Suprapubic skin (tissue), 4 donors: Measurements from ENCODE around the gene FGD5.

Source experiments
- EP300 ChIP-seq: sonication (generic); formaldehyde crosslinking; IDR thresholded peaks from one replicate; pipeline ENCODE4 v1.6.1; 2017; ENCODE audit warnings: antibody characterized with exemption
- POLR2A ChIP-seq, 2 donors: fragments of 450-650 bp; IDR thresholded peaks; one replicate each; pipeline ENCODE4 v1.6.1; 2017; ENCODE audit warnings: antibody characterized with exemption in 2 of 2, mild to moderate bottlenecking in 2 of 2, moderate library complexity in 2 of 2
- POLR2AphosphoS5 ChIP-seq, 3 donors: sonication (generic); formaldehyde crosslinking; IDR thresholded peaks; one replicate each; pipeline ENCODE4 v1.6.1; 2017; ENCODE audit warnings: antibody characterized with exemption in 3 of 3
- TF ChIP-seq, protein P1 (sequence below), 2 donors: fragments of 200-600 bp in 1 of 2; fragments of 450-650 bp in 1 of 2; sonication (generic) in 1 of 2; IDR thresholded peaks; one replicate each; pipeline ENCODE4 v1.5.1; 2016 to 2019; ENCODE audit warnings: antibody characterized with exemption in 2 of 2, mild to moderate bottlenecking in 1 of 2, moderate library complexity in 1 of 2

- TF ChIP-seq, protein P1, sequence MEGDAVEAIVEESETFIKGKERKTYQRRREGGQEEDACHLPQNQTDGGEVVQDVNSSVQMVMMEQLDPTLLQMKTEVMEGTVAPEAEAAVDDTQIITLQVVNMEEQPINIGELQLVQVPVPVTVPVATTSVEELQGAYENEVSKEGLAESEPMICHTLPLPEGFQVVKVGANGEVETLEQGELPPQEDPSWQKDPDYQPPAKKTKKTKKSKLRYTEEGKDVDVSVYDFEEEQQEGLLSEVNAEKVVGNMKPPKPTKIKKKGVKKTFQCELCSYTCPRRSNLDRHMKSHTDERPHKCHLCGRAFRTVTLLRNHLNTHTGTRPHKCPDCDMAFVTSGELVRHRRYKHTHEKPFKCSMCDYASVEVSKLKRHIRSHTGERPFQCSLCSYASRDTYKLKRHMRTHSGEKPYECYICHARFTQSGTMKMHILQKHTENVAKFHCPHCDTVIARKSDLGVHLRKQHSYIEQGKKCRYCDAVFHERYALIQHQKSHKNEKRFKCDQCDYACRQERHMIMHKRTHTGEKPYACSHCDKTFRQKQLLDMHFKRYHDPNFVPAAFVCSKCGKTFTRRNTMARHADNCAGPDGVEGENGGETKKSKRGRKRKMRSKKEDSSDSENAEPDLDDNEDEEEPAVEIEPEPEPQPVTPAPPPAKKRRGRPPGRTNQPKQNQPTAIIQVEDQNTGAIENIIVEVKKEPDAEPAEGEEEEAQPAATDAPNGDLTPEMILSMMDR (IDR thresholded peaks at IDR 0.05), result no peak
- TF ChIP-seq POLR2A (IDR thresholded peaks at IDR 0.05) (no peak), EP300 (no peak), POLR2AphosphoS5 (IDR thresholded peaks at IDR 0.05) (no peak)
Measured at GRCh38 chr3:14875411-14876175, 56.8 kb downstream of the FGD5 start.
